ENCODE measurements around the gene NAA60.

Gene NAA60

GRCh38 chr16:3515897-3516296, 72.4 kb downstream of the NAA60 start:
- POLR2A ChIA-PET (ENCODE audit: low non-redundant PET), result no interaction called here
- no peak for TF ChIP-seq CTCF (conservative IDR thresholded peaks at IDR 0.05; ENCODE audit: low read depth)
- no peak for DNase-seq (ENCODE audit: low spot score)
- H3K27ac ChIP-seq, result no peak overlapping the region
- CTCF ChIA-PET, result interaction anchor here (0.7 kb wide), 1 partner anchor 230 kb away, joined by 3 read pairs; no protein-coding TSS in a partner anchor

- no peak for TF ChIP-seq CTCF (conservative IDR thresholded peaks at IDR 0.05; ENCODE audit: low read depth)
- POLR2A ChIA-PET (ENCODE audit: low non-redundant PET), result no interaction called here
- CTCF ChIA-PET, result no interaction called here
- DNase-seq (ENCODE audit: low spot score), result no peak
- no peak overlapping the region for H3K27ac ChIP-seq
Measured at GRCh38 chr16:3518292-3518985, 75.0 kb downstream of the NAA60 start.

- no peak overlapping the region for H3K27ac ChIP-seq
- POLR2A ChIA-PET (ENCODE audit: low non-redundant PET), result no interaction called here
- TF ChIP-seq CTCF (conservative IDR thresholded peaks at IDR 0.05; ENCODE audit: low read depth), result no peak
- no peak for DNase-seq (ENCODE audit: low spot score)
- CTCF ChIA-PET, result no interaction called here
Measured at GRCh38 chr16:3518986-3519348, 75.5 kb downstream of the NAA60 start.

GRCh38 chr16:3519581-3519980, 76.1 kb downstream of the NAA60 start:
- no peak for DNase-seq (ENCODE audit: low spot score)
- ChIA-PET POLR2A (ENCODE audit: low non-redundant PET) (no interaction called here), CTCF (no interaction called here)
- H3K27ac ChIP-seq, result no peak overlapping the region
- no peak for TF ChIP-seq CTCF (conservative IDR thresholded peaks at IDR 0.05; ENCODE audit: low read depth)

GRCh38 chr16:3520413-3520812, 76.9 kb downstream of the NAA60 start:
- POLR2A ChIA-PET (ENCODE audit: low non-redundant PET), result no interaction called here
- no peak for DNase-seq (ENCODE audit: low spot score)
- CTCF ChIA-PET, result no interaction called here
- no peak for TF ChIP-seq CTCF (conservative IDR thresholded peaks at IDR 0.05; ENCODE audit: low read depth)
- H3K27ac ChIP-seq, result no peak overlapping the region

- no peak for TF ChIP-seq CTCF (conservative IDR thresholded peaks at IDR 0.05; ENCODE audit: low read depth)
- ChIA-PET POLR2A (ENCODE audit: low non-redundant PET) (no interaction called here), CTCF (no interaction called here)
- H3K27ac ChIP-seq, result no peak overlapping the region
- DNase-seq (ENCODE audit: low spot score), result no peak
Measured at GRCh38 chr16:3520841-3521240, 77.4 kb downstream of the NAA60 start.
